K562 (cell line): ENCODE measurements around the gene LRP10. TPM values are rescaled to one million over a fixed set of nuclear protein-coding genes. Genes with fewer than 3 reads are reported as not detected.

Experiments
- BRD4 ChIP-seq: fragments of 200-600 bp; sonication (generic); IDR thresholded peaks from 2 replicates; pipeline ENCODE4 v1.6.1; 2017; ENCODE audit warnings: inconsistent platforms
- CTBP1 ChIP-seq: fragments of 450-650 bp; IDR thresholded peaks from 2 replicates; pipeline ENCODE4 v1.6.1; 2016; ENCODE audit warnings: borderline replicate concordance
- CXXC5 ChIP-seq: fragments of 250-450 bp; sonication (Bioruptor Pico); IDR thresholded peaks from 2 replicates; pipeline ENCODE4 v1.8.0; 2022; ENCODE audit warnings: inconsistent platforms, mild to moderate bottlenecking, moderate library complexity
- ELF1 ChIP-seq: fragments of 200-800 bp; sonication (Bioruptor generic); IDR thresholded peaks from 2 replicates; pipeline ENCODE4 v1.6.1; 2016; ENCODE audit warnings: missing genetic modification characterization, missing compliant biosample characterization
- HDAC6 ChIP-seq: IDR thresholded peaks from 2 replicates; pipeline ENCODE4 v1.6.1; 2012; ENCODE audit warnings: low read depth, mild to moderate bottlenecking, control low read depth, inconsistent platforms, low read length, moderate library complexity
- MYC ChIP-seq, 2 experiments: fragments of 250-450 bp in 1 of 2; sonication (Bioruptor Pico) in 1 of 2; IDR thresholded peaks; 2 replicates each; pipeline versions ENCODE4 v1.5.1 to v1.6.1; 2012 to 2021; ENCODE audit warnings: low read depth in 2 of 2, borderline replicate concordance in 1 of 2, improper control_type of control experiment in 1 of 2, low read length in 1 of 2, mild to moderate bottlenecking in 1 of 2, moderate library complexity in 1 of 2
- MYNN ChIP-seq, 2 experiments: sonication (generic); formaldehyde crosslinking in 1 of 2; IDR thresholded peaks; 2 replicates each; pipeline versions ENCODE4 v1.5.0 to v1.6.1; 2016 to 2020; ENCODE audit warnings: antibody characterized with exemption in 1 of 2, missing genetic modification reagents in 1 of 2
- NCOA6 ChIP-seq: fragments of 450-650 bp; IDR thresholded peaks from 2 replicates; pipeline ENCODE4 v1.6.1; 2017; ENCODE audit warnings: mild to moderate bottlenecking
- PML ChIP-seq: IDR thresholded peaks from 2 replicates; pipeline ENCODE4 v1.6.1; 2012; ENCODE audit warnings: low read length, inconsistent platforms
- POLR2G ChIP-seq: fragments of 200-400 bp; formaldehyde crosslinking; IDR thresholded peaks from 2 replicates; pipeline ENCODE4 v1.6.1; 2017; ENCODE audit warnings: low read depth, mild to moderate bottlenecking, antibody characterized with exemption, low read length, moderate library complexity
- PTRF ChIP-seq: fragments of 450-650 bp; IDR thresholded peaks from 2 replicates; pipeline ENCODE4 v1.6.1; 2016; ENCODE audit warnings: mild to moderate bottlenecking, missing genetic modification characterization, missing compliant biosample characterization
- RAD21 ChIP-seq, 2 experiments: fragments of 250-450 bp in 1 of 2; fragments of 450-650 bp in 1 of 2; sonication (Bioruptor Pico) in 1 of 2; formaldehyde crosslinking in 1 of 2; IDR thresholded peaks in 1 of 2; conservative IDR thresholded peaks in 1 of 2; 2 replicates each; pipeline versions ENCODE4 v1.4.0 to v1.8.0; 2020 to 2022; ENCODE audit warnings: mild to moderate bottlenecking in 2 of 2, moderate library complexity in 1 of 2
- RBFOX2 ChIP-seq: fragments of 200-400 bp; formaldehyde crosslinking; IDR thresholded peaks from 2 replicates; pipeline ENCODE4 v1.6.1; 2017; ENCODE audit warnings: low read depth, mild to moderate bottlenecking, low read length, moderate library complexity
- SMC3 ChIP-seq: conservative IDR thresholded peaks from 2 replicates; pipeline ENCODE4 v1.6.1; 2011; ENCODE audit warnings: low read depth, low read length, improper control_type of control experiment; ENCODE audit not compliant: insufficient read depth
- XRCC4 ChIP-seq: IDR thresholded peaks from one replicate; pipeline ENCODE4 v1.6.1; 2011; ENCODE audit not compliant: insufficient read depth, insufficient read length; ENCODE audit errors: extremely low read depth
- ZNF695 ChIP-seq: fragments of 450-650 bp; formaldehyde crosslinking; IDR thresholded peaks from 2 replicates; pipeline ENCODE4 v1.4.0; 2020; ENCODE audit warnings: mild to moderate bottlenecking, moderate library complexity
- ZNF740 ChIP-seq, 3 experiments: fragments of 200-800 bp in 1 of 3; sonication (Bioruptor generic) in 1 of 3; sonication (generic) in 1 of 3; formaldehyde crosslinking in 1 of 3; IDR thresholded peaks; 2 replicates each; pipeline versions ENCODE4 v1.6.1 to v1.8.0; 2016 to 2022; ENCODE audit warnings: mild to moderate bottlenecking in 2 of 3, missing compliant biosample characterization in 2 of 3, missing genetic modification characterization in 2 of 3, missing genetic modification reagents in 1 of 3
- ZNF76 ChIP-seq: fragments of 250-450 bp; sonication (Bioruptor Pico); IDR thresholded peaks from 2 replicates; pipeline ENCODE4 v1.4.0; 2020; ENCODE audit warnings: mild to moderate bottlenecking, moderate library complexity, borderline replicate concordance
- ZSCAN32 ChIP-seq: fragments of 450-650 bp; formaldehyde crosslinking; IDR thresholded peaks from 2 replicates; pipeline ENCODE4 v1.4.0; 2020; ENCODE audit warnings: mild to moderate bottlenecking, moderate library complexity
- polyA plus RNA-seq, 8 experiments: library from polyadenylated mRNA; depleted of rRNA in 4 of 8; stranded (reverse) in 5 of 8; unstranded in 3 of 8; fragments of >200 nt; fragmentation: Nextera tagmentation in 2 of 8; fragmentation: Illumina TruSeq in 1 of 8; extraction: Ambion mirVana in 2 of 8; extraction: Trizol in 1 of 8; gene quantifications; 2 replicates each; pipeline versions ENCODE4 v1.2.1 to v1.2.3, GENCODE V29; 2011 to 2014; ENCODE audit warnings: inconsistent platforms in 1 of 8, missing spikeins in 1 of 8
- total RNA-seq, 7 experiments: library from RNA; depleted of rRNA in 6 of 7; stranded (reverse); fragments of >200 nt in 6 of 7; fragmentation: Illumina TruSeq in 2 of 7; extraction: Trizol in 2 of 7; gene quantifications; 2 replicates each; pipeline versions ENCODE4 v1.2.1 to v1.2.3, GENCODE V29; 2011 to 2021; ENCODE audit warnings: low replicate concordance in 1 of 7

LRP10 gene
- total and polyA plus RNA-seq, 9 of the 15 experiments (the other 6 are each of a cell fraction or from before 2014, with no cell fraction given): 1.3 to 45.5 (median 10.9) TPM

- no peak for TF ChIP-seq PML
- peak; percentile 53; the same call in 1 of the 2 replicates for TF ChIP-seq CXXC5 (CRISPR knock-in tag)
- TF ChIP-seq BRD4: no peak; the same call in 1 of the 2 replicates
- no peak for TF ChIP-seq XRCC4
- 0 out of 2 replicates have a peak, but pooled peaks have one; percentile 27 for TF ChIP-seq POLR2G
- no peak for TF ChIP-seq CTBP1
- TF ChIP-seq MYC (IDR thresholded peaks at IDR 0.05; ENCODE audit: low read depth, low read length): peak; percentile 46; the same call in 1 of the 2 replicates
- TF ChIP-seq MYC (CRISPR knock-in tag; IDR thresholded peaks at IDR 0.05; ENCODE audit: borderline replicate concordance, low read depth): no peak
- peak; percentile 84 for TF ChIP-seq ZSCAN32 (CRISPR knock-in tag)
- peak; percentile 43; the same call in 1 of the 2 replicates for TF ChIP-seq RBFOX2
- no peak for TF ChIP-seq NCOA6
- TF ChIP-seq HDAC6: no peak
- no peak for TF ChIP-seq ZNF740 (CRISPR knock-in tag; IDR thresholded peaks at IDR 0.05)
- TF ChIP-seq ZNF740 (tag; IDR thresholded peaks at IDR 0.05): 0 out of 4 replicates have a peak, but pooled peaks of 1 of the 2 experiments have one; percentile 50
- peak; percentile 92 to 94 for TF ChIP-seq RAD21 (CRISPR knock-in tag; conservative IDR thresholded peaks at IDR 0.05 in 1 of 2, IDR thresholded peaks at IDR 0.05 in 1 of 2)
- no peak for TF ChIP-seq PTRF (tag)
- TF ChIP-seq SMC3: peak; percentile 89
- TF ChIP-seq ZNF695 (CRISPR knock-in tag): no peak
- TF ChIP-seq ZNF76 (CRISPR knock-in tag): no peak
- TF ChIP-seq MYNN (IDR thresholded peaks at IDR 0.05): 0 out of 2 replicates have a peak, but pooled peaks have one; percentile 35
- TF ChIP-seq MYNN (CRISPR knock-in tag; IDR thresholded peaks at IDR 0.05): no peak
- TF ChIP-seq ELF1 (tag): no peak
Measured at GRCh38 chr14:22822571-22823098, 48.9 kb upstream of the LRP10 start (continued).
